ENCODE results near the gene ZNF672. TPM values are rescaled to one million over a fixed set of nuclear protein-coding genes. Genes with fewer than 3 reads are reported as not detected.

The ZNF672 gene
- 17.2 and 18.4 TPM in 2 replicates for total RNA-seq

DNA sequence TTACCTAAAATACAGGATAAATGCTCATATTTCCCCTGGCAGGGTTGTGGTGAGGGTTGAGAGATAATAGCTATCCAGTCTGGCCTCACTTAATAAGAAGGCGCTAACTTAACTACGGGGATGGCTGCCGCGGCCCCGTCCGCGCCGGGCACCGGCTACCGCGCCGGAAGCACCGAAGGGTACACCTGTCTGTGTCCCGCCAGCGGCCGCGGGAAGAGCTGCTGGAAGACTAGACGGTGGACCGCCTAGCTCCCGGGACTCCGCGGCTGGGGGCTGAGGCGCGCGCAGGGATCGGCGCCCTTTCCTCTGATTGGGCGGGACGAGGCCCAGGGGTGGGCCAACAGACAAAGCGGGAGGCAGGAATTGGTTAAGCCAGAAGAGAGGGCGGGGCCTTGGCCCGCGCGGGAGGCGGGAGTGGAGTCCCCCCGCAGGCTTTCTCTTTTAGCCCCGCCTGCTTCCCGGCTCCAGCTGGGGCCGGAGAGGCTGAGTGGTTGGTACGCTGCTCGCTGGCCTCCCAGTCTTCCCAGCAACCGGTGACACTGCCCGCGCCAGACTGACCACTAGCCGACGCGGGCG is at the start of gene ZNF672:
ZNF672 (plus strand) TSS at position 444 of the 576 bp plus-strand sequence. CDS start 9,051 bp downstream, outside the sequence.

DNA sequence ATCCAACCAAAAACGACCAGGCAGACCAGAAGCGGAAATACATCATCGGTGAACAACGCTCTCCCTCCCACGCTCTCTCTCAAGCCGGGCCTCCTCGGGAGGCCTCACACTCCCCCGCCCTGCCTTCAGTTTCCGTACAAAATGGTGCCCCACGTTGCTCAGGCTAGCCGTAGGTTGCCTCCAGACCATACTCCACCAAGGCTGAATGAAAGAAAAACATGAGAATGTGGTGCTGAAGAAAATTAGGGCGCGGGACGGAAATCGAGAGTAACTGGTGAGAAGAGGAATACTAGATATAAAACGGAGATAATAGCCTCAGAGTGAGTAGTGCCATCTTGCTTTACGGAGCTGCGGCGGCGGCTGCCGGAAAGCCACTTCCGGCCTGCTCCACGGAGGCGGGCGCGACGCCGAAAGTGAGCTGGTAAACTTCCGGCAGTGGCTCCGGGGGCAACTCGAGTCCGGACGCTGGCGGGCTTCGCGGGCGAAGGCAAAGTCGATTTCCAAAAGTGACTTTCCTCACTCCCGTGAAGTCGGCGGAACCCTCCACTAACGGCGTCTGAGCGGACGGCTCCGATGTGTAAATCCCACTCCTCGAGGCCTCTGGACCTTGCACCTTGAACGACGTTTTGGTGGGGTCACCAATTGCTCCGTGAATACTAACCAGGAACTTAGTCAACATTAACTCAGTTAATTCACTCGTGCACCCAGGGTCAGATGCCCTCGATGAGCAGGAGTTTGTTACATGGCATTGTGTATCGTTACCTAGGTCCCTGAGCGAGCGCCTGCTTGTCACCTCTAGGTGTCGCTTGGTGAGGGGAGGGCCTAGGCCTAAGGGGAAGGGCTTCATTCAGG is 11.9 kb upstream of the ZNF672 start, which contains the start of gene SH3BP5L:
SH3BP5L (minus strand) TSS at position 7 of the 852 bp plus-strand sequence. CDS start 980 bp downstream, outside the sequence.

GRCh38 chr1:248858891-248859889 is 21.2 kb downstream of the ZNF672 start, which contains the start of gene ZNF692:
Gene ZNF692, minus strand, starts transcription at chr1:248859085. Its CDS starts 776 bp downstream, at chr1:248858309.

Other genes starting within 250 kb of the ZNF672 start
- not detected in 2 replicates for gene OR2T10, start 240.5 kb upstream of the ZNF672 start, total RNA-seq
- not detected in 2 replicates for gene OR2T11, start 203.1 kb upstream of the ZNF672 start, total RNA-seq
- not detected in 2 replicates for gene OR2T35, start 192.9 kb upstream of the ZNF672 start, total RNA-seq
- gene OR2T27, start 182.7 kb upstream of the ZNF672 start, total RNA-seq, result not detected in 2 replicates
- gene OR14I1, start 135.5 kb upstream of the ZNF672 start, total RNA-seq, result not detected in 2 replicates
- 0.19 TPM in 1 of 2 replicates, not detected in the other for gene LYPD8, start 82.5 kb upstream of the ZNF672 start, total RNA-seq
- 22.1 and 27.0 TPM in 2 replicates for gene SH3BP5L, start 12.3 kb upstream of the ZNF672 start, total RNA-seq
- 9.4 and 18.4 TPM in 2 replicates for gene ZNF692, start 20.9 kb downstream of the ZNF672 start, total RNA-seq
- gene PGBD2, start 68.0 kb downstream of the ZNF672 start, total RNA-seq, result 6.7 and 10.2 TPM in 2 replicates

Data from endothelial cell of coronary artery (primary cell).